NCI-H345 treated with DMSO at 0.1 percent for 48 hours (cell line): ENCODE data around the gene CHRNB2.

Experiments used
- DNase-seq: peaks from one replicate; lab custom pipeline; 2025; ENCODE audit not compliant: unreplicated experiment; lab: John Stamatoyannopoulos, UW

The CHRNB2 gene

DNA sequence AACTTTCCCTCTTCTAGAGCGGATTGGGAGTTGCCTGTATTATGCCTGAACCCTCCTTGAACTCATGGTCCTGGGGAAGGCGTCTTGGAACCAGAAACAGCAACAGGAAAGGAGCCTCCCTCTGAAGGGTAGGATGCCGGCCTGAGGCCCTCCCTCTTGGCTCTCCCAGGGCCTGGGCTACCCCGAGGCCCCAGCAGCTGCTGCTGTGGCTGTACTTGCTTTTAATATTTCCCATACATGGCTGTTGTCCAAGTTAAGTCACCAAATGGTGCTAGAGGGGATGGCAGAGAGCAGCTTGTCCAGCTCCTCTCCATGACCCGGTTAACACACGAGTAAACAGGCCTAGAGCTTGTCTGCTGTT lies 10.5 kb downstream of the CHRNB2 start:
- no peak for DNase-seq

DNA sequence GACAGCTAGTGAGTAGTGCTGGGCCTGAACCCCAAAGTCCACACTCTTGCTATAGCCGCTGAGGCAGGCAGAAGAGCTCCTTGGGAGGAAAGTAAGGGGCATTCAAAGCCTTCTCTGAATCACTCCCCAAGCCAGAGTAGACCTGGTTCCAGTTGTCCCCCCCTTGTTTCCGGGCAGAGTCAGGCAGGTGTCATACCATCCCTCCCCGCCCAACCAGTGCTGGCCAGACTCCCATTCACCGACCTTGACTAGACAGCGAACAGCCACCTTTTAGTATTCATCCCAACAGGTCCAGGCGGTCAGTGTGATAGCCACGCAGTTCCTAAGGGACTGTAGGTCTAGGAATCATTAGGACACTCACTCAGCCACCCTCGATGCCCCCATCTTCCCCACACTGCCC lies 11.8 kb downstream of the CHRNB2 start:
- DNase-seq = no peak

GRCh38 chr1:154581766-154582165 lies 14.2 kb downstream of the CHRNB2 start:
- DNase-seq = no peak

DNA sequence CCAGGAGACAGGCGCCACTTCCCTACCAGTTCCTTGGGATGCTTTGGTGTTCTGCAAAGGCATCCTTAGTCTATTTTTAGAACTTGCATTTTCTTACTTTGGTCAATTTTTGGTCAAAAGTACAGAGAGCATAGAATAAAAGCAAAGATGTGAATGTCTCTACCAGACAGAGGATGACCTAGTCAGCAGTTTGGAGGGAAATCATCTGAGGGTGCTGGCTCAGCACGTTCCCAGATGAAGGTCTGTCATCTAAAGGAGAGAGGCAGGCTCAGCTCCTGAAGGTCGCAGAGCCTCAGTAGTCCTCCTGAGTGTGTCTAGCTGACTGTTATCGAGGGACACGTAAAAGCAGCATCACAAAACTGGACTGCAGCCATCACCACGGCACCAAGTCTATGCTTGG lies 15.3 kb downstream of the CHRNB2 start:
- DNase-seq = no peak

GRCh38 chr1:154583773-154584172 lies 16.2 kb downstream of the CHRNB2 start:
- DNase-seq = peak; percentile 15

GRCh38 chr1:154584267-154584994 lies 16.9 kb downstream of the CHRNB2 start:
- DNase-seq = no peak

- DNase-seq = no peak
Measured at GRCh38 chr1:154586231-154586630, 18.7 kb downstream of the CHRNB2 start.

GRCh38 chr1:154586641-154587040 lies 19.1 kb downstream of the CHRNB2 start:
- DNase-seq = no peak

- no peak for DNase-seq
Measured at GRCh38 chr1:154589780-154590179, 22.2 kb downstream of the CHRNB2 start.

DNA sequence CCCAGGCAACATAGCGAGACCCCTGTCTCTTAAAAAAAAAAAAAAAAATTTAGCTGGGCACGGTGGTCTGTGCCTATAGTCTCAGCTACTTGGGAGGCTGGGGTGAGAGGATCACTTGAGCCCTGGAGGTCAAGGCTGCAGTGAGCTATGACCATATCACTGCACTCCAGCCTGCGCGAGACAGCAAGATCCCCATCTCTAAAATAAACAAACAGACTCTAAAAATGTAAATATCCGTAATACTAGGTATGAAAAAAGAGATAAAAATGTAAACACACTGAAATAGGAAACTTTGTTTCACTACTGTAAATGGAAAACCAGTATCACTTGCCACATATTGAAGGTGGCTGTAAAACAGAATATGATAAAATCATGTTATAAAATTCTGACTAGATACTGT lies 23.2 kb downstream of the CHRNB2 start:
- DNase-seq = no peak

DNA sequence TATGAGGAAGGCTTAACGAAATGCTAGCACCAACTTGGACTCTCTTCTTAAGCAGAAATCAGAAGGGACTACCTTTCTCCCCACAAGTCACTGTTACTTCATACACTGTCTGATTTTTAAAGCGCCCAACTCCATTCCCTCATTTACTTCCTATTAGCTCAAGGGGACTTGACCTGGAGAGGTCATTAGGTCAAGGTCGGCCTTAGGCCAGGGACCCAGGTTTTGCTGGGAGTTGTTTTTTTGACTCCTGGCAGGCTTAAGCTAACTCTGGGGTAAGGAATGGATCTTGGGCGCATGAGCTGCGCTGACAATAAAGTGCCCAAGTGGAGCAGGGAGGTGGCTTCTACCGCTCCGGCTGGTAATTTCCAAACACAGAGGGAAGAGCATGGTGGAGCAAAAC lies 23.6 kb downstream of the CHRNB2 start:
- DNase-seq = no peak

DNA sequence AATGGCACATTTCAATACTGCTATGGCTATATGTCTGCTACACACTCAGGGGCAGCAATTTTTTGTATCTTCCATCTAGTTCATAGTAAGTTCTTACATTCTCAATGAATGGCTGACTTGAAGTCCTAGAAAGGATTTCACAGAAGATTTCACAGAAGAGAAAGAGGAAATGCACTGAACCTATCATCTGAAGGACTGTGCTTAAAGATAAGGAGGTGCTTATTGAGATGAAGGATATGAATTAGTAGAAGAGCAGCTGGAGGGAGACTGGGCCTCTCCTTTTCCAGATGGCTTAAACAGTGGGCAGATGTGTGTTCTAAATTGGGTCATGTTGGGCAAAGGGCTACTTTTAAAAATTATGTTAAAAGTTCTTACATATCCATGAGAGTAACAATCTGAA lies 25.8 kb downstream of the CHRNB2 start:
- no peak for DNase-seq

DNA sequence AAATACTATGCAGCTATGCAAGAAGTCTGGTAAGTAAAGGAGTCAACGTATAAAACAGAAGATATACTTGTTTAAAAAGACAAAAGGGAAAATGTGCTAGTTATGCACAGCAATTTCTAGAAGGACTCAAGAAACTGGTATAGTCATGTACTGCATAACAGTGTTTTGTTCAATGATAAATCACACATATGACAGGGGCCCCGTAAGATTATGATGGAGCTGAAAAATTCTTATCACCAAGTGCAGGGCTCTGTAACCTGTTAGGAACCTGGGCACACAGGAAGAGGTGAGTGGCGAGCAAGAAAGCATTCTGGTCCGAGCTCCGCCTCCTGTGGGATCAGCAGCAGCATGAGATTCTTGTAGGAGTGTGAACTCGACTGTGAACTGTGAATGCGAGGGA lies 27.2 kb downstream of the CHRNB2 start:
- DNase-seq = no peak

DNA sequence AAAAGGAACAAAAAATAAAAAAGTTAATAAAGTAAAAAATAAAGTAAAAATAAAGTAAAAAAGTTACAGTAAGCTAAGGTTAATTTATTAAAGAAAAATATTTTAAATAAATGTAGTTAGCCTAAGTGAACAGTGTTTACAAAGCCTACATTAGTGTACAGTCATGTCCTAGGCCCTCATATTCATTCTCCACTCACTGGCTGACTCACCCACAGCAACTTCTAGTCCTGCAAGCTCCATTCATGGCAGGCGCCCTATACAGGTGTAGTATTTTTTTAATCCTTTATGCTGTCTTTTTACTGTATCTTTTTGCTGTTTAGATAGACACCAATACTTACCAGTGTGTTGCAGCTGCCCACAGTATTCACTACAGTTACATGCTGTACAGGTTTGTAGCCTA lies 28.0 kb downstream of the CHRNB2 start:
- DNase-seq = no peak

- no peak for DNase-seq
Measured at GRCh38 chr1:154598871-154599635, 31.5 kb downstream of the CHRNB2 start.

DNA sequence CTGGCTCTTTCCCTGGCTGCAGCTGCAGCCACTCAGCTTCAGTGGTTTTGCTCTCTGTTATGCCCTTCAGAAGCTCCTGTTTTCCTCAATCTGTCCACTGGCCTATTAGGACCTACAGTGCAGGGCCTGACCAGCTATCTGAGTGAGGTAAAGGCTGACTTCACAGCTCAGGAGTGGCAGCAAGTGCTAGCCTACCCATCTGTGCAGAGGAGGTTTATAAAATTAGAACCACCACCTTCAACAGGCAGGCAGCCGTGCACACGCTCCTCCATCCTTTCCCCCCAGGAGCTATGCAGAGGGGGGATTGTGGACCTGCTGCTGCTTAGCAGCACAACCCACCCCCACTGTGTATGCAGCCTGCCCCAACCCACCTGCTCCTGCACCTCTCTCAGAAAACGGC lies 32.1 kb downstream of the CHRNB2 start:
- DNase-seq = no peak

DNA sequence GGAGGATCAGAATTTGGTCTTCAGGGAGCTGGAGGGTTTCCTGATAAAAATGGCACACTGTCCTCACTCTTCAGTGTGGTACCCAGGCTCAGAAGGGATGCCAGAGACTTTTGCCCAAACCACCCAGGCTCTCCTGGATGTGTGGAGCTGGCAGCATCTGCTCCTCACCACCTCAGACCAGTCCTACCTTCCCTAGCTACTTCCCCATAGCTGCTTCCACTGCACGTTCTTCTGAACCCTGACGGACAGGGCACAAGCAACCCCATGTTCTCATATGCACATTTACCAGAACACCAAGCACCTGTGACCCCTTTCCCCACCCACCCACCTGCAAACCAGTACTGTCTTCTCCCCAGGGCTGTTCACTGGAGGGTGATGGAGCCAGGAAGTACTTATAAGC lies 35.7 kb downstream of the CHRNB2 start:
- no peak for DNase-seq

DNA sequence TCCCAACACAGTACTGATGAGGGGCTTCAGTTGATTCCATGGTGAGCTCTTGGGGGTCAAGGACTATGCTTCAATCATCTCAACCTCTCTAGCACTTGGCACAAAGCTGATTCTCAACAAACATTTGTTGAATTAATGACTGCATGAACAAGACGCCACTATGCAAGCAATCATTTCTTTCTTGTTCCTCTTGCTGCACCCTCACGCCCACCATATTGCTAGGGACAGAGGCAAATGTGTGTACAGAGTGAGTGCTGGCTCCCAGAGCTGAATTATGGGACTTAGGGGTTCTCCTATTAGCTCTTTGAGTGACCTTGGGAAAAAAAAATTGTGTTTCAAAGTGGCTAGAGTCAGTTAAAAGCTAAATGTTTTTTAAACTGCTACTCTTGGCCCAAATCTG lies 38.0 kb downstream of the CHRNB2 start:
- no peak for DNase-seq

DNA sequence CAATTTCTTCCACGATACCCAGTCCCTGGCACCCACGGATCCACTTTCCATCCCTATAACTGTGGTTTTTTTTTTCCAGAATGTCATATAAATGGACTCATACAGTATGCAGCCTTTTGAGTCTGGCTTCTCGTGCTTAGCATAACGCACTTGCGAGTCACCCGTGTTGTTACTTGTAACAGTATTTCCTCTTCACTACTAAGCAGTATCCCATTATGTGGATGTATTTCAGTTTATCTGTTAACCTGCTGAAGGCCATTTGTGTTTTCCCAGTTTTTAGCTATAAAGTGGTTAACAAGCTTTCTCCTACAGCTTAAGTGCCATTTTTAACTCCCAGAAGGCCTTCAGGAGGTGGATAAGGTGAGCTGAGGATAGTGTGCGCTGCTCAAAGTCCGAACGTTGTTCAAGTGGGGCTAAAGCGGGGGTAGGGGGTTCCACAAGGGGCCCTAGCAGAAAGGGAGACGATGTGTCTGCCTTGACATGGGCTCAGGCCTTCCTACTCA lies 39.6 kb downstream of the CHRNB2 start:
- no peak for DNase-seq

GRCh38 chr1:154607609-154608396 lies 40.2 kb downstream of the CHRNB2 start, which contains the start of gene ADAR:
Gene ADAR (minus strand): TSS chr1:154608186. CDS start chr1:154608006, 180 bp downstream.
- DNase-seq = peak; percentile 79

DNA sequence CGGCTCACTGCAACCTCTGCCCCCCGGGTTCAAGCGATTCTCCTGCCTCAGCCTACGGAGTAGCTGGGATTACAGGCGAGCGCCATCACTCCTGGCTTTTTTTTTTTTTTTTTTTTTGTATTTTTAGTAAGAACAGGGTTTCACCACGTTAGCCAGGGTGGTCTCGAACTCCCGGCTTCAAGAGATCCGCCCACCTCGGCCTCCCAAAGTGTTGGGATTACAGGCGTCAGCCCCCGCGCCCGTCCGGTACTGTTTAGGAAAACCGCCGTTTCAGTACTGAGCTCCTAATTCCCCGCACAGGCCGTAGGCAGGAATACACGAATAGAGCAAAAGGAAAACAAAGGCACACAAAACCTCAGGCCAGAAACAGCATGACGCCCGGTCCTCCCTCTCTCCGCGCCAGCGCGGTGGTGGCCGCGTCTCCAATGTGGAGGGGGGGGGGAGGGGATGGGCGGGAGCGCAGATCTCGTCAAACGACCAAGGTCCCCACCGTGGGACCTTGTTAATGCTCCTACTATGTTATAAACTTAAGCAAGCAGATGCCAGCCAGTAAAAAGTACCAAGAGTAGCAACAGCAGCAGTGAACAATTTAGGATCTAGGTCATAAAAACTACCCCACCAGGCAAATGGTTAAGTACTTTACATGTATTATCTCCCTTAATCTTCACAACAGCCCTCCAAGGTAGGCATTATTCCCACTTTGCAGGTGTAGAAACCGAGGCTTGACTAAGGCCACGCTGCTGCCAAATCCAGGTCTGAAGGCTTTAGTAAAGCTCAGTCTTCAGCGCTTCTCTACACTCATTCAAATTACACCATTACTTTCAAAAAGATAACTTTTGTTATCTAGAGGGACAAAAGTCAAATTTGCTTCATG lies 41.1 kb downstream of the CHRNB2 start:
- peak; percentile 87 for DNase-seq
